HCT116 (cell line): ENCODE data around the gene POR. TPM values are rescaled to one million over a fixed set of nuclear protein-coding genes. Genes with fewer than 3 reads are reported as not detected.

Experiments used
- ATAC-seq: fragments of 200-7000 bp; cut with Tn5 transposase; 2 replicates; pipeline ENCODE4 v1.9.1; 2020; ENCODE audit warnings: mild to moderate bottlenecking, moderate library complexity
- BruUV-seq: library from RNA; stranded (reverse); fragments of 400-500 nt; replicated peaks from 2 replicates; lab custom pipeline; 2021; lab: Mats Ljungman, UMichigan
- CTCF ChIA-PET: fragments of 300-600 bp; sonication (Branson Sonifier 250); formaldehyde crosslinking; loops from one replicate; lab custom pipeline; 2021; ENCODE audit warnings: antibody characterized with exemption; lab: Charles Lee
- POLR2A ChIA-PET: fragments of 300-600, 350-600 bp; sonication (Branson Sonifier 250); formaldehyde crosslinking; loops from one replicate; lab custom pipeline; 2021; ENCODE audit warnings: antibody characterized with exemption; lab: Charles Lee
- RAD21 ChIA-PET, 2 experiments: fragments of 300-600 bp; sonication (Branson Sonifier 250); formaldehyde crosslinking; loops; one replicate each; lab custom pipeline; 2023; ENCODE audit warnings: low total read pairs in 2 of 2; ENCODE audit not compliant: uncharacterized antibody in 2 of 2, unreplicated experiment in 2 of 2, low non-redundant PET in 1 of 2; lab: Charles Lee
- DNase-seq: peaks from one replicate; pipeline ENCODE4 v3.0.0-alpha.2; 2010; ENCODE audit warnings: low read depth, low spot score
- H2AFZ ChIP-seq: fragments of 200-600 bp; shearing (Covaris generic), sonication (generic); 2 replicates; pipeline ENCODE4 v1.6.1; 2017; ENCODE audit warnings: low read depth, mixed run types, mixed read lengths, antibody characterized with exemption, low read length; ENCODE audit not compliant: poor library complexity, severe bottlenecking
- H3K27ac ChIP-seq: 2 replicates; pipeline ENCODE4 v1.5.1; 2012; ENCODE audit warnings: low read depth, low read length
- H3K27me3 ChIP-seq: fragments of 200-600 bp; sonication (generic); 2 replicates; pipeline ENCODE4 v1.6.1; 2016; ENCODE audit warnings: mixed run types, low read length, mixed read lengths; ENCODE audit not compliant: insufficient read depth
- H3K36me3 ChIP-seq, 2 experiments: fragments of 200-500 bp in 1 of 2; fragments of 200-600 bp in 1 of 2; sonication (Bioruptor generic) in 1 of 2; sonication (generic) in 1 of 2; 2 replicates each; pipeline versions ENCODE4 v1.5.1 to v1.6.1; 2014 to 2016; ENCODE audit warnings: low read length in 2 of 2, inconsistent platforms in 1 of 2, mixed read lengths in 1 of 2, mixed run types in 1 of 2; ENCODE audit not compliant: insufficient read depth in 2 of 2, control insufficient read depth in 1 of 2
- H3K4me1 ChIP-seq, 2 experiments: fragments of 200-600 bp in 1 of 2; sonication (generic) in 1 of 2; 2 replicates each; pipeline versions ENCODE4 v1.5.1 to v1.6.1; 2012 to 2017; ENCODE audit warnings: low read length in 2 of 2, inconsistent platforms in 1 of 2, mild to moderate bottlenecking in 1 of 2, mixed read lengths in 1 of 2, mixed run types in 1 of 2, moderate library complexity in 1 of 2; ENCODE audit not compliant: insufficient read depth in 2 of 2, control insufficient read depth in 1 of 2
- H3K4me2 ChIP-seq: fragments of 200-600 bp; sonication (generic); 2 replicates; pipeline ENCODE4 v1.6.1; 2017; ENCODE audit warnings: mixed run types, low read length, mixed read lengths
- H3K4me3 ChIP-seq, 2 experiments: fragments of 200-600 bp in 1 of 2; sonication (generic) in 1 of 2; replicated peaks in 1 of 2; 2 replicates each; pipeline ENCODE4 v1.5.1; 2011 to 2016; ENCODE audit warnings: low read length in 2 of 2, control low read depth in 1 of 2, low read depth in 1 of 2, mild to moderate bottlenecking in 1 of 2, mixed read lengths in 1 of 2, mixed run types in 1 of 2
- H3K79me2 ChIP-seq: fragments of 200-600 bp; sonication (generic); 2 replicates; pipeline ENCODE4 v1.6.1; 2017; ENCODE audit warnings: mild to moderate bottlenecking, mixed run types, low read length, moderate library complexity, mixed read lengths; ENCODE audit not compliant: insufficient read depth
- H3K9ac ChIP-seq: fragments of 200-600 bp; sonication (generic); 2 replicates; pipeline ENCODE4 v1.6.1; 2016; ENCODE audit warnings: low read length, mixed read lengths
- H3K9me2 ChIP-seq: fragments of 200-600 bp; sonication (generic), shearing (Covaris generic); 2 replicates; pipeline ENCODE4 v1.6.1; 2017; ENCODE audit warnings: mixed run types, mild to moderate bottlenecking, moderate library complexity; ENCODE audit not compliant: insufficient read depth
- H3K9me3 ChIP-seq, 2 experiments: fragments of 200-500 bp in 1 of 2; fragments of 200-600 bp in 1 of 2; sonication (Bioruptor generic) in 1 of 2; sonication (generic) in 1 of 2; 2 replicates each; pipeline ENCODE4 v1.6.1; 2014 to 2017; ENCODE audit warnings: low read length in 2 of 2, mixed read lengths in 2 of 2, inconsistent platforms in 1 of 2, low read depth in 1 of 2, mild to moderate bottlenecking in 1 of 2, mixed run types in 1 of 2, moderate library complexity in 1 of 2; ENCODE audit not compliant: control insufficient read depth in 1 of 2, insufficient read depth in 1 of 2
- H4K20me1 ChIP-seq: fragments of 200-600 bp; sonication (generic), shearing (Covaris generic); 2 replicates; pipeline ENCODE4 v1.6.1; 2017; ENCODE audit warnings: mixed run types, mild to moderate bottlenecking, moderate library complexity; ENCODE audit not compliant: insufficient read depth
- CEBPB ChIP-seq: IDR thresholded peaks from 2 replicates; pipeline ENCODE4 v1.6.1; 2012; ENCODE audit warnings: low read depth
- EGR1 ChIP-seq: IDR thresholded peaks from 2 replicates; pipeline ENCODE4 v1.6.1; 2012; ENCODE audit warnings: low read depth
- EZH2 ChIP-seq: fragments of 200-600 bp; sonication (generic); IDR thresholded peaks from 2 replicates; pipeline ENCODE4 v1.6.1; 2017; ENCODE audit warnings: antibody characterized with exemption, mixed run types
- POLR2AphosphoS5 ChIP-seq: IDR thresholded peaks from 2 replicates; pipeline ENCODE4 v1.6.1; 2011; ENCODE audit warnings: mild to moderate bottlenecking, low read depth, low read length, moderate library complexity
- RAD21 ChIP-seq: IDR thresholded peaks from 2 replicates; pipeline ENCODE4 v1.6.1; 2012; ENCODE audit warnings: low read depth, mild to moderate bottlenecking
- intact Hi-C: fragments of 100-400 bp; cut with micrococcal nuclease; formaldehyde crosslinking; loops from 2 replicates; pipeline ENCODE4 v1.10.0; 2022
- total RNA-seq: library from RNA; stranded (reverse); gene quantifications from one replicate; pipeline ENCODE4 v1.2.1, GENCODE V29; 2021; ENCODE audit not compliant: unreplicated experiment
- TF ChIP-seq, protein P1 (sequence below): IDR thresholded peaks from 2 replicates; pipeline ENCODE4 v1.6.1; 2012; ENCODE audit warnings: low read depth
- TF ChIP-seq, protein P2 (sequence below): IDR thresholded peaks from 2 replicates; pipeline ENCODE4 v1.6.1; 2012

POR gene
- total RNA-seq, 1 experiment from 2014 or later, result 120 TPM

DNA sequence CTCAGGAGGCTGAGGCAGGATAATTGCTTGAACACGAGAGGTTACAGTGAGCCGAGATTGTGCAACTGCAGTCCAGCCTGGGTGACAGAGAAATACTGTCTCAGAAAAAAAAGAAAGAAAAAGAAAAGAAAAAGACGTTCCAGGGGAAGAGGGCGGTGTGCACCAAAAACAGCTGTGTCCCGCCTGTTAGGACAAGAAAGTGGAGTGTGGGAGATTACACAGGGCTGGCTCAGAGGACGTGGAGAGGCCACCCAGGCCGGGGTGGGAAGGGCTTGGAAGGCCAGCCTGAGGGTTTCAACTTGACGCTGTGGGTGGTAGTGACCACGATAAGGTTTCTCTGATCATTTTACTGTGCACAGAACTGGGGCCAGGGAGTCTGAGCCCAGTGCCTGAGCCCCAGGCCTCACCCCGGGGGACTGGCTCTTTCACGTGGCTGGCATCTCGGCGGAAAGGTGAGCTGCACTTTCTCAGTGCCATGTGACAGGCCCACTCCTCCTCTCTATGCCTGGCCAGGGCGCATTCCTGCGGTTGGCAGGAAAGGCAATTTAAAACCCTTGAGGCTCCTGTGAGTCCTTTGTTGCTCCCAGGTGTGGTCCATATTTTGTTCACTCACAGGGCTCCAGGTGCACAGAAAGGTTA, 22.2 kb upstream of the POR start (continued):
- TF ChIP-seq EGR1, result no peak
- no peak for TF ChIP-seq EZH2
- no peak for TF ChIP-seq RAD21
- no peak for TF ChIP-seq POLR2AphosphoS5
- no peak for TF ChIP-seq CEBPB
- TF ChIP-seq, all 23 proteins: peak for 0

DNA sequence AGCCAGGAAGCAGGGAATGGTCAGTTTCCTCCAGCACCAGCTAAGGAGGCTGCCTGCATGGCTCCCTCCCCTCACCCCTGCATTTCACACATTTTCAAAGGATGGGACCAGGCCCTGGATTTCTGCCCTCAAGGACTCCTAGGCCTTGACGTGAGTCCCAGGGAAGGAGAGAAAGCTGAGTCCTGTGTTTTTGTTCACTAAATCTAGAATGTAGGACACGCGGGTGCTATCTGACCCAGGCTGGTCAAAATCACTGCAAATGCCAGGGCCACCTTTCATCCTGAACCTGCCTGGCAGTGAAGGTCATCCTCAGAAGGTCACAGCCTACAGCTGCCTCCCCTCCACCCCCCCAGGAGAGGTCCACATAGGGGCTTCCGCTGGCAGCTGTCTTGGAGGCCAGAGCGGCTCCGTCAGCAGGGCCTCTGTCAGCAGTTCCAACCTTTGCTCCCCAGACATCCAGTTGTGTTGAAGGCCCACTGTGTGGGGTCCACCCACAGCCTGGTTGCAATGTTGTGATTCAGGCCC, 18.1 kb upstream of the POR start:
- Histone ChIP-seq H4K20me1 (no peaks in the 10 kb centered on the region), H3K4me2 (no peak overlapping the region), H3K9me2 (no peaks in the 10 kb centered on the region), H3K4me3 (no peak overlapping the region), H2AFZ (no peak overlapping the region), H3K4me1 (peaks cover 6 to 7% of the 10 kb centered on the region in 2 experiments), H3K27me3 (no peaks in the 10 kb centered on the region), H3K27ac (no peak overlapping the region), H3K36me3 (no peaks in the 10 kb centered on the region), H3K9me3 (no peaks in the 10 kb centered on the region), H3K9ac (no peak overlapping the region), H3K79me2 (no peaks in the 10 kb centered on the region)
- BruUV-seq, result no TSS peak
- ATAC-seq, result no peak
- intact Hi-C loops, result no loop called here
- RAD21 ChIA-PET, result no interaction called here
- CTCF ChIA-PET, result no interaction called here
- TF ChIP-seq, protein P1, sequence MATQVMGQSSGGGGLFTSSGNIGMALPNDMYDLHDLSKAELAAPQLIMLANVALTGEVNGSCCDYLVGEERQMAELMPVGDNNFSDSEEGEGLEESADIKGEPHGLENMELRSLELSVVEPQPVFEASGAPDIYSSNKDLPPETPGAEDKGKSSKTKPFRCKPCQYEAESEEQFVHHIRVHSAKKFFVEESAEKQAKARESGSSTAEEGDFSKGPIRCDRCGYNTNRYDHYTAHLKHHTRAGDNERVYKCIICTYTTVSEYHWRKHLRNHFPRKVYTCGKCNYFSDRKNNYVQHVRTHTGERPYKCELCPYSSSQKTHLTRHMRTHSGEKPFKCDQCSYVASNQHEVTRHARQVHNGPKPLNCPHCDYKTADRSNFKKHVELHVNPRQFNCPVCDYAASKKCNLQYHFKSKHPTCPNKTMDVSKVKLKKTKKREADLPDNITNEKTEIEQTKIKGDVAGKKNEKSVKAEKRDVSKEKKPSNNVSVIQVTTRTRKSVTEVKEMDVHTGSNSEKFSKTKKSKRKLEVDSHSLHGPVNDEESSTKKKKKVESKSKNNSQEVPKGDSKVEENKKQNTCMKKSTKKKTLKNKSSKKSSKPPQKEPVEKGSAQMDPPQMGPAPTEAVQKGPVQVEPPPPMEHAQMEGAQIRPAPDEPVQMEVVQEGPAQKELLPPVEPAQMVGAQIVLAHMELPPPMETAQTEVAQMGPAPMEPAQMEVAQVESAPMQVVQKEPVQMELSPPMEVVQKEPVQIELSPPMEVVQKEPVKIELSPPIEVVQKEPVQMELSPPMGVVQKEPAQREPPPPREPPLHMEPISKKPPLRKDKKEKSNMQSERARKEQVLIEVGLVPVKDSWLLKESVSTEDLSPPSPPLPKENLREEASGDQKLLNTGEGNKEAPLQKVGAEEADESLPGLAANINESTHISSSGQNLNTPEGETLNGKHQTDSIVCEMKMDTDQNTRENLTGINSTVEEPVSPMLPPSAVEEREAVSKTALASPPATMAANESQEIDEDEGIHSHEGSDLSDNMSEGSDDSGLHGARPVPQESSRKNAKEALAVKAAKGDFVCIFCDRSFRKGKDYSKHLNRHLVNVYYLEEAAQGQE, result no peak
- TF ChIP-seq, protein P2, sequence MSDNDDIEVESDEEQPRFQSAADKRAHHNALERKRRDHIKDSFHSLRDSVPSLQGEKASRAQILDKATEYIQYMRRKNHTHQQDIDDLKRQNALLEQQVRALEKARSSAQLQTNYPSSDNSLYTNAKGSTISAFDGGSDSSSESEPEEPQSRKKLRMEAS, result no peak
- DNase-seq, result no peak
- POLR2A ChIA-PET, result no interaction called here
